PFSK-1 (cell line): ENCODE measurements around the gene STARD7.
A peak's percentile ranks its signal among the peaks of the same experiment; 100 is the strongest.

Experiments used
- FOXP2 ChIP-seq: optimal IDR thresholded peaks from 2 replicates; pipeline ENCODE3; 2011; ENCODE audit warnings: borderline replicate concordance, control low read depth, inconsistent platforms; ENCODE audit not compliant: insufficient read depth; ENCODE audit errors: extremely low read length, extremely low read depth
- POLR2AphosphoS5 ChIP-seq: IDR thresholded peaks from 2 replicates; pipeline ENCODE4 v1.6.1; 2012; ENCODE audit warnings: low read depth, mild to moderate bottlenecking, control low read depth, low read length, moderate library complexity
- REST ChIP-seq, 2 experiments: IDR thresholded peaks; 2 replicates each; pipeline versions ENCODE4 v1.6.1 to v1.8.0; 2011 to 2012; ENCODE audit warnings: low read depth in 2 of 2, low read length in 2 of 2, control low read depth in 1 of 2, inconsistent platforms in 1 of 2, mild to moderate bottlenecking in 1 of 2, moderate library complexity in 1 of 2; ENCODE audit not compliant: insufficient read depth in 1 of 2
- SIN3A ChIP-seq: IDR thresholded peaks from 2 replicates; pipeline ENCODE4 v1.6.1; 2012; ENCODE audit warnings: mild to moderate bottlenecking, low read length, moderate library complexity, borderline replicate concordance; ENCODE audit not compliant: insufficient read depth
- TAF1 ChIP-seq: IDR thresholded peaks from 2 replicates; pipeline ENCODE4 v1.6.1; 2012; ENCODE audit warnings: low read length, control low read depth, borderline replicate concordance; ENCODE audit not compliant: insufficient read depth

Gene STARD7

DNA sequence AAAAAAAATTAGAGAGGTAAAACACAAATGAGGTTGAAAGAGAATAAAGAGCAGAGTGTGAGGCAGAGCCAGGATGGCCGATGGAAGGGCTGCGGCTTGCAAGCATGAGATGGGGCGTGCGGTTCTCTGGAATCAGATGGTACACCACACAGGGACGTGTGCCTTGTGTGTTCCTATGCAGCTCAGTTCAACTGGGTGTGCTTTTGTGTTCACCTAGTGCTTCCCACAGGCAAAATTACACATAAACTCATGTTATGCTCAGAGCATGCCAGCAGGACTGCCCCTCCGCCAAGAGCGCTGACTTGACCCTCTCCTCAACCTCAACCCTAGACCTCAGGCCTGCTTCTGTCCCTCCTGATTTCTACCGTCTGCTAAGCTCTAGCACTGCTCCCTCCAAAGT, 24.4 kb downstream of the STARD7 start:
- TF ChIP-seq FOXP2 (no peak), POLR2AphosphoS5 (peak; percentile 34; the same call in 1 of the 2 replicates)

DNA sequence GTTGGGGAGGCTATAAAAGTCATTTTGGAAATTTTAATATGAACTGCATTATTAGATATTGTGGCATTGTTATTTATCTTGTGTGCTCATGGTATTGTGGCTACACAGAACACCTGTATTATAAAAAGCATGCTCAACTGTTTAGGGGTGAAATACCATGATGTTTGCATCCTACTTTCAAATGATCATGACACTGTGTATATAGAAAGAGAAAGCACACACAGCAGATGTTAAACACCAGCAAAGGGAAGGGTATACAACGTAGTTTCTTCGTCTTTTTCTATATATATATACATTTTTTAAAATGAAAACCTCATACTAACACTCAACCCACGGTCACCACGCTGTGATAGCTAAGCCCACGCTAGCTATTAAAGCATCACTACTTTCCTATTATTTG, 27.1 kb downstream of the STARD7 start:
- TF ChIP-seq TAF1 = no peak

GRCh38 chr2:96180521-96180920, 28.1 kb downstream of the STARD7 start:
- TF ChIP-seq POLR2AphosphoS5 (no peak), TAF1 (no peak), REST (IDR thresholded peaks at IDR 0.05; ENCODE audit: insufficient read depth in 1 of 2, low read depth in 2 of 2, low read length in 2 of 2) (no peak), SIN3A (no peak), FOXP2 (no peak)

- TF ChIP-seq SIN3A = no peak
- TF ChIP-seq TAF1 = no peak
- no peak for TF ChIP-seq POLR2AphosphoS5
- TF ChIP-seq FOXP2 = no peak
These were observed 28.6 kb downstream of the STARD7 start for GRCh38 chr2:96180002-96180401.

GRCh38 chr2:96176661-96177060, 32.0 kb downstream of the STARD7 start:
- no peak for TF ChIP-seq TAF1
- no peak for TF ChIP-seq REST (IDR thresholded peaks at IDR 0.05; ENCODE audit: insufficient read depth in 1 of 2, low read depth in 2 of 2, low read length in 2 of 2)
- TF ChIP-seq FOXP2 = no peak
- no peak for TF ChIP-seq SIN3A
- no peak for TF ChIP-seq POLR2AphosphoS5

- TF ChIP-seq TAF1 = no peak
- no peak for TF ChIP-seq SIN3A
- TF ChIP-seq FOXP2 = no peak
- no peak for TF ChIP-seq REST (IDR thresholded peaks at IDR 0.05; ENCODE audit: insufficient read depth in 1 of 2, low read depth in 2 of 2, low read length in 2 of 2)
- no peak for TF ChIP-seq POLR2AphosphoS5
These were observed 32.7 kb downstream of the STARD7 start for GRCh38 chr2:96175951-96176350.

- TF ChIP-seq REST (IDR thresholded peaks at IDR 0.05; ENCODE audit: insufficient read depth in 1 of 2, low read depth in 2 of 2, low read length in 2 of 2) = no peak
- TF ChIP-seq SIN3A = no peak
- no peak for TF ChIP-seq POLR2AphosphoS5
These were observed 34.1 kb downstream of the STARD7 start for GRCh38 chr2:96174251-96175144.
